EH (cell line): ENCODE results near the gene GASK1B.

Experiments
- DNase-seq: peaks from one replicate; pipeline ENCODE4 v3.0.0-alpha.2; 2015; ENCODE audit warnings: low read depth

Gene GASK1B

DNA sequence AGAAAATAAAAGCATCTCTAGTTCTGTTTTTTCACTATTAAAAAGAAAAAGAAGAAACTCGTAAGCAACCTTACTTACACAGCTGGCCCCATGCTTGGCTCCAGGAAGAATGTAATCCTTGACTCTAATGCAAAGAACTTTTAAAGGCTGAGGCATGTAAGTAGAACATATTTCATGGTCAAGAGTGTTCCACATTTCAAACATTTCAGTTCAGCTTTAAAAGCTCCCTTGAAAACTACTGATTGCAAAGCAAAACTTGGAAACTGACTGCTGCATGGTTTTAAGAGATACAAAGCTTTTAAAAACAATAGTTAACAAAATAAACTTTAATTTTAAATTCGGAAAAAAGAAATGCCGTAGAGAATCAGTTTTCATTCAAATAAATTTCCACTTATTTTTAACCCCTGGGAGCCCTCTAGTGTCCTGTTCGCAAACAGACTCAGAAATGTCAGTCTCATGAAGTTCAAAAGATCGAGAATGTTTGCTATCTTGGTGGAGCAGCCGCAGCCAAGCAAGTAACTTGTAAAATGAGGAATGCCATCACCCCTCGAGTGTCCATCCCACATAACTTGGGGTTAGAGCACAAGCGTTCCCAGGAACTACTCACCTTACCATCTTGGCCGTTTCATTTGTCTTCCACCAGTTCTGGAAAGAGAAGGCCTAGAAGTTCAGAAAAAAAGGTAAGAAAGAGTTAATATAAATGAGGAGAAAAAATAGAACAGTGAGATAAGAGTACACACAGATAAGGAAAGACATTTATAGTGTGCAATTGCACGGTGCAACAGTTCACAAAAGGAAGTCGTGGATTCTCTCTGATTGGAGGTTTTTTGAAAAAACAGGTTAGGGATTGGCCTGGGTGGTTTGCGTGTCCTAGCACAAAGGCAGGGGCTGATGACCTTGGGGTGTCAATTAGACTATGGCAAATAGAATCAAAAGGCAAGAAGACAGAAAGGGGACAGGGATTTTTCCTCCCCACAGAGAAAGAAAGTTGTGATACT, at the start of gene GASK1B:
Gene GASK1B (minus strand): TSS at position 765 of the 998 bp plus-strand sequence. CDS start 1,650 bp downstream, outside the sequence.
- DNase-seq, result peak; percentile 68

- no peak for DNase-seq
Measured at GRCh38 chr4:158219623-158220022, 46.8 kb upstream of the GASK1B start.

DNA sequence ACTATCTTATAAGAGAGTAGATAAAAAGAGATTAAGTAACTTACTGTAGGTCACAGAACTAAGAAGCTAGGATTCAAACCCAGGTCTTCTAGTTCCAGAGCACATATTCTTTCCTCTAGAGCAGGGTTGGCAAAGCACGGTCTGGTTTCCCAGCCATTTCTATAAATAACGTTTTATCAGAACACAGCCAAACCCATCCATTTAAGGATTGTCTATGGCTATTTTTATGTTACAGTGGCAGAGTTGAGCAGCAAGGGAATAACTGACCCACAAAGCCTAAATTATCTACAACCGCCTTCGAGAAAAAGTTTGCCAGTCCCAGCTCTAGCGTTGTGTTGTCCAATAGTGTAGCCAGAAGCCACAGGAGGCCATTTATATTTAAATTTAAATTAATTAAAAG, 44.9 kb upstream of the GASK1B start:
- no peak for DNase-seq

DNA sequence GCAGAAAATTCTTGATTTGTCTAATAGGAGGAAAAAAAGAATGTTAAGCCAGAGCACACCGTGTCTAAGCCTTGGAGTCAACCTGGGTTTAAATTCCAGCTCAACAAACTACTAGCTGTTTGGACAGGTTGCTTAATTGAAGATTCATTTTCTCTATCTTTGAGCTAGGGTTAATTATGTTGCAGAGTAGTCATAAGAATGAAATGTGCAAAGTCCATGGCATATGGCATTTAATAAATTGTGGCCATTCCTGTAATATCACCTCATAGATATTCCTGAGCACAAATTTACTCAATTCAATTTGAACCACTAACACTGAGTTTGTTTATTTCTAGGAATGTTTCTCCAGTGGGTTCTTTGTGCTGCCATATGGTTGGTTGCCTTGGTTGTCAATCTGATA, 42.0 kb upstream of the GASK1B start:
- no peak for DNase-seq

DNA sequence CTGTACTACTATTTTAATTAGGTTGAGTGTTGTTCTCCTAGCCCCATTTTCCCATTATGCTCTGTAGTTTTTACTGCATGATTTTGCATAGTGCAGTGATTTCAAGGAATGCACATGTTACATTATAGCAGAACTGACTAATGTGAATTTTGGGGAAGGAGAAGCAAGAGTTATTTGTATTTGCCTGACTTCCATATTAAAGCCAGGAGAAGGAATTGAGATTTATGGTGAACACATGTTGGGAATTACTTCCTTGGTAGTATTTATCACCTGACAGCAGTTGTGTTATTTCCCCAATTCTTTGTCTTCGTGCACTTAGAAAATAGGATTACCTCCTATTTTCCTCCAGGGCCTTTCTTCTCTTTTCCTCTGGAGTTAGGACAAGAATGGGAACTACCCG, 40.6 kb upstream of the GASK1B start:
- no peak for DNase-seq

- no peak for DNase-seq
Measured at GRCh38 chr4:158211222-158211621, 38.4 kb upstream of the GASK1B start.

GRCh38 chr4:158209825-158210807, 37.3 kb upstream of the GASK1B start, which contains the start of gene TMEM144:
Gene TMEM144, plus strand, starts transcription at chr4:158210486. Its CDS starts 2,182 bp downstream, at chr4:158212668.
- peak; percentile 88 for DNase-seq

- no peak for DNase-seq
Measured at GRCh38 chr4:158208963-158209640, 36.3 kb upstream of the GASK1B start.

- DNase-seq, result no peak
Measured at GRCh38 chr4:158203929-158204328, 31.1 kb upstream of the GASK1B start.

GRCh38 chr4:158203436-158203835, 30.6 kb upstream of the GASK1B start:
- no peak for DNase-seq

GRCh38 chr4:158202481-158202880, 29.7 kb upstream of the GASK1B start:
- no peak for DNase-seq

GRCh38 chr4:158201876-158202275, 29.1 kb upstream of the GASK1B start:
- no peak for DNase-seq

DNA sequence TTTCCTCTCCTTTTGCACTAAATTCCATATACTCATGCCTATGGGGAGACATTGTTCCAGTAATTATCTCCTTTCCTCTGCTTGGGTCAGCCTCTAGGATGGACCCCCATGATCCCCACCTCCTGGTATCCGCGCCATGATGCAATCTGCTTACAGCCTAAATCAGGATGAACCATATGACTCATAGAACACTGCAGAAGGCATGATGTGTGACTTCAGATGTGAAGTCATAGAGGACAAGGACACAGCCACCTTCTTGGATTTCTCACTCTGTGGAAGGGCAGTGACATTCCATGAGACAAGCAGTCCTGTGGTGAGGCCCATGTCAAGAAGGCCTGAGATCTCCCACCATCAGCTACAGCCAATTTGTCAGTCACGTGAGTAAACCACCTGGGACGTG, 28.5 kb upstream of the GASK1B start:
- DNase-seq, result no peak

DNA sequence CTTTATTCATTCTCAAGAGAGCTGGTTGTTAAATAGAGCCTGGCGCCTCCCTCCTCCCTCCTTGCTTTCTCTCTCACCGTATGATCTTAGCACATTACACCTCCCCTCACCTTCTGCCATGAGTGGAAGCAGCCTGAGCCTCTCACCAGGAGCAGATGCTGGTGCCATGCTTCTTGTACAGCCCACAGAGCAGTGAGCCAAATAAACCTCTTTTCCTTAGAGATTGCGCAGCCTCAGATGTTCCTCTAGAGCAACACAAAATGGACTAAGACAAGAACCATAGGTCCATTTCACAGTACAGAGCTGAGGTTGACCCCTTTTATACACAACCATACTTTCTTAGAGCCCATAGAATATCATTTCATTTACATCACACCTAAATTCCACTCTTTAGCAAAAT, 27.4 kb upstream of the GASK1B start:
- DNase-seq, result no peak

- DNase-seq, result no peak
Measured at GRCh38 chr4:158197194-158197776, 24.5 kb upstream of the GASK1B start.

- peak; percentile 57 for DNase-seq
Measured at GRCh38 chr4:158195297-158195696, 22.5 kb upstream of the GASK1B start.

DNA sequence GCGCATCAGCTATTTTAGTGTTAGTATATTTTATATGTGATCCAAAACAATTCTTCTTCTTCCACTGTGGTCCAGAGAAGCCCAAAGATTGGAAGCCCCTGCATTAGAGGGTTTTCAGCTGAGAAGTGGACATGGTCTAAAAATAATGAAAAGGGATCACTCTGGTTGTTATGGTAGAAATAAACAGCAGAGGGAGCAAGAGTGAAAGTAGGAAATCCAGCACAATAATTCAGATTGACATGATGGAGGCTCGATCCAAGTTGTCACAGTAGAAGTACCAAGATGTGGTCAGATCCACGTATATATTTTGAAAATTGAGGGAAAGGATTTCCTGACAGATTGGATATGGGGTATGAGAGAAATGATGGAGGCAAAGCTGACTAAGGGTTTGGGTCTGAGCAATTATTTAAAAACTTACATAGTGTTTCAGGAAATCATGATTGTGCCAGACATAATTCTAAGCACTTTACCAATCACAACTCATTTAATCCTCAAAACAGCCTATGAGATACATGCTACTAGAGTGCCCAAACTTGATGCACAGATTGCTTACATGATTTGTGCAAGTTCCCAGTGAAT, 20.4 kb upstream of the GASK1B start:
- DNase-seq, result peak; percentile 45

DNA sequence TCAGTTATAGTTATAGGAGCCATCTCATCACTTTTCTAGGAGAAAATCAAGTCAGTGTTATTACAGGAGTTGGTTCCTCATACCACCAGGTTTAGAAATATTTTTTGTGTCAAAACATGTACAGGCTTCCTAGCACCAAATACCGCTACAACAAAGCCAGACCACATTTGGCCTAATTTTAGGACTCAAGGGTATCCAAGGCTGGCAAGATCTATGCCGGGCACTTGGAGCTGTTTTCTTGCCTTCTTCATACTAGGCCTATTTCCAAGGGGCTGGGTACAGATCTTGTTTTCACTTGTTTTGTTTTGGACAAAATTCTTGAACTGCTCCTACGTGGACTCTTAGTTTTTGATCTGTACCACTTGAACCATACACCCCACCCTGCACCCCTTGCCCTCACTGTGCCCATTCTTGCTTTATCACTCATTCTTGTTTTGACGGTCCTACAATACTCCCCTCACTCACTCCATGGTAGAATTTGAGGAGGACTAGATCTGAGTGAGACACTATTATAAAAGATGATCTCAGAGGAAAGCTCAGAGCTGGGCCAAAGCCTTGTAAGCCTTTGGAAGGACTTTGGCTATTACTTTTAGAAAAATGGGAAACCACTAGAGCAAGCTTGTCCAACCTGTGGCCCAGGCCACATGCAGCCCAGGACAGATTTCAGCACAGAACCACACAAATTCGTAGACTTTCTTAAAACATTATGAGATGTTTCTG, 19.8 kb upstream of the GASK1B start:
- DNase-seq, result no peak

- no peak for DNase-seq
Measured at GRCh38 chr4:158190718-158191117, 17.9 kb upstream of the GASK1B start.

DNA sequence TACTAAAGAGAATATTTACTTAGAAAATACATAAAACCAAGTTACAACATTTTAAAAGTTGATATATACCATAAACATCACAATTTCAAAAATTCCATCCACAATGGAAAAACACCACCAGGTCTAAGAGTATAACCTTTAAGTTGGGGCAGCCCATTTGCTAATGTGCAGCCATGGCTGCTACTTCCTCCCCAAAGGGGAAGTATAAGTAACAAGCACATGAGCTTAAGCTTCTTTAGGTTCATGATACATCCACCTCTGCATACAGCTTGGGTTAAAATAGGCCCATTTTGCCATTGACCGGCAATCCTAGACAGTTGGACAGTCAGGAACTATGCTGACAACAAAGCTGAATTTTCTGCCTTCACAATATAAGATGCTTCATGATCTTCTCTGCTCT, 16.6 kb upstream of the GASK1B start:
- no peak for DNase-seq
